Mesothelial cell of epicardium (in vitro differentiated cells): Measurements from ENCODE around the gene SLC2A5. TPM values are rescaled to one million over a fixed set of nuclear protein-coding genes. Genes with fewer than 3 reads are reported as not detected.
"Not testable (repeated sequence)": the region's sequence is repeated elsewhere in the genome, so short reads cannot be mapped to it uniquely, and the experiment has no call there.

ENCODE experiments used
- DNase-seq, 2 experiments: peaks; one replicate each; pipeline ENCODE4 v3.0.0; 2021; ENCODE audit warnings: low spot score in 2 of 2; ENCODE audit not compliant: unreplicated experiment in 2 of 2
- H3K27ac Mint-ChIP-seq: 2 replicates; pipeline ENCODE4 v1.8.0; 2021; ENCODE audit warnings: mixed read lengths
- H3K27me3 Mint-ChIP-seq: 2 replicates; pipeline ENCODE4 v1.8.0; 2021; ENCODE audit warnings: low read depth, mixed read lengths
- H3K36me3 Mint-ChIP-seq: 2 replicates; pipeline ENCODE4 v1.8.0; 2021; ENCODE audit warnings: mixed read lengths
- H3K4me1 Mint-ChIP-seq: 2 replicates; pipeline ENCODE4 v1.8.0; 2021; ENCODE audit warnings: mixed read lengths
- H3K4me3 Mint-ChIP-seq: 2 replicates; pipeline ENCODE4 v1.8.0; 2021; ENCODE audit warnings: mild to moderate bottlenecking, moderate library complexity, mixed read lengths
- H3K9me3 Mint-ChIP-seq: 2 replicates; pipeline ENCODE4 v1.8.0; 2021; ENCODE audit warnings: mixed read lengths
- CTCF ChIP-seq: fragments of 200-600 bp; sonication (generic); IDR thresholded peaks from one replicate; pipeline ENCODE4 v1.5.0; 2021; ENCODE audit warnings: antibody characterized with exemption; ENCODE audit not compliant: unreplicated experiment
- total RNA-seq: library from RNA; stranded (reverse); gene quantifications from 3 replicates; pipeline ENCODE4 v1.2.1, GENCODE V29; 2021

The SLC2A5 gene
- total RNA-seq, 1 donor from 2014 or later, result 0.13 TPM

- no peak for DNase-seq
- H3K9me3 Mint-ChIP-seq, result peaks cover 4% of the 10 kb centered on the region
- no peaks in the 10 kb centered on the region for H3K36me3 Mint-ChIP-seq
- H3K27me3 Mint-ChIP-seq, result peaks cover 2% of the 10 kb centered on the region
- peaks cover 3% of the 10 kb centered on the region for H3K4me1 Mint-ChIP-seq
- H3K27ac Mint-ChIP-seq, result no peak overlapping the region
- TF ChIP-seq CTCF, result no peak
- H3K4me3 Mint-ChIP-seq, result no peak overlapping the region
These were observed 40.3 kb downstream of the SLC2A5 start for GRCh38 chr1:9028921-9029705.

DNA sequence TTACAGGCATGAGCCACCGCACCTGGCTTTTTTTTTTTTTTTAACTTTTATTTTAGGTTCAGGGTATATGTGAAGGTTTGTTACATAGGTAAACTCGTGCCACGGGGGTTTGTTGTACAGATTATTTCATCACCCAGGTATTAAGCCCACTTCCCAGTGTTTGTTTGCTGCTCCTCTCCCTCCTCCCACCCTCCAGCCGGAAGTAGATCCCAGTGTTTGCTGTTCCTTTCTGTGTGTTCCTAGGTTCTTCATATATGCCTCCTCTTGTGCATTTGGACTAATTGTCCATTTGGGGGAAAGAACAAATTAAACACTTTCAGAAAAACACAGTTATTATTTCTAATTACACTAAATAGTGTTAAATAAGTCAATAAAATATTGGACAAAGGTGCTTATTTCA, 42.1 kb downstream of the SLC2A5 start:
- Mint-ChIP-seq H3K4me1 (peaks cover 2% of the 10 kb centered on the region), H3K36me3 (no peaks in the 10 kb centered on the region), H3K4me3 (no peak overlapping the region), H3K27me3 (no peaks in the 10 kb centered on the region), H3K27ac (no peak overlapping the region), H3K9me3 (peaks cover 4% of the 10 kb centered on the region)
- DNase-seq, result no peak
- no peak for TF ChIP-seq CTCF

DNA sequence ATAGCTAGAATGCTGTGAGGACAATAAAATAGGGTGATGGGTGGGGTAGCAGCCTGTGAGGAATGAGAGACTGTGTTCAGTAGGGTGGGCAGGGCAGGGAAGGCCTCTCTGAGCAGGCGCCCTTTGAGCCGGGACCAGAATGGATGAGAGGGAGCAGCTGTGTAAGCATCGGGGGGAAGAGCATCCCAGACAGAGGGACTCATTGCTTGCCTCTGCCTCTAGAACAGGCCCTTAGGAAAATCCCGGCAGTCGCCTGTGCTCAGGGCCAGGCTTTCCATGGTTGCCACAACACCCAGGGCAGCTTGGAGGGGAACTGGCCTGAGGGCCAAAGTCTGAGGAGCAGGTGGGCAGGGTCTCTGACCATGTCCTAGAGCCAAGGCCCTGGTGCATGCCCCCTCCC, 44.0 kb downstream of the SLC2A5 start:
- no peaks in the 10 kb centered on the region for H3K36me3 Mint-ChIP-seq
- H3K9me3 Mint-ChIP-seq, result no peaks in the 10 kb centered on the region
- no peak for TF ChIP-seq CTCF

GRCh38 chr1:9024837-9025236, 44.6 kb downstream of the SLC2A5 start:
- no peak for TF ChIP-seq CTCF
- Mint-ChIP-seq H3K27ac (no peak overlapping the region), H3K27me3 (no peaks in the 10 kb centered on the region), H3K9me3 (no peaks in the 10 kb centered on the region), H3K36me3 (no peaks in the 10 kb centered on the region), H3K4me1 (peaks cover 9% of the 10 kb centered on the region), H3K4me3 (no peak overlapping the region)
- DNase-seq, result no peak

More for the DNA sequence above, 44.0 kb downstream of the SLC2A5 start:
- no peak overlapping the region for H3K4me3 Mint-ChIP-seq
- no peaks in the 10 kb centered on the region for H3K27me3 Mint-ChIP-seq
- no peak for DNase-seq
- H3K4me1 Mint-ChIP-seq, result peaks cover 6% of the 10 kb centered on the region
- no peak overlapping the region for H3K27ac Mint-ChIP-seq

GRCh38 chr1:9022773-9023172, 46.7 kb downstream of the SLC2A5 start:
- H3K36me3 Mint-ChIP-seq, result no peaks in the 10 kb centered on the region
- H3K4me3 Mint-ChIP-seq, result no peak overlapping the region
- no peaks in the 10 kb centered on the region for H3K9me3 Mint-ChIP-seq
- H3K4me1 Mint-ChIP-seq, result peaks cover 27% of the 10 kb centered on the region
- H3K27ac Mint-ChIP-seq, result no peak overlapping the region
- TF ChIP-seq CTCF, result no peak
- peaks cover 1% of the 10 kb centered on the region for H3K27me3 Mint-ChIP-seq
- no peak for DNase-seq

DNA sequence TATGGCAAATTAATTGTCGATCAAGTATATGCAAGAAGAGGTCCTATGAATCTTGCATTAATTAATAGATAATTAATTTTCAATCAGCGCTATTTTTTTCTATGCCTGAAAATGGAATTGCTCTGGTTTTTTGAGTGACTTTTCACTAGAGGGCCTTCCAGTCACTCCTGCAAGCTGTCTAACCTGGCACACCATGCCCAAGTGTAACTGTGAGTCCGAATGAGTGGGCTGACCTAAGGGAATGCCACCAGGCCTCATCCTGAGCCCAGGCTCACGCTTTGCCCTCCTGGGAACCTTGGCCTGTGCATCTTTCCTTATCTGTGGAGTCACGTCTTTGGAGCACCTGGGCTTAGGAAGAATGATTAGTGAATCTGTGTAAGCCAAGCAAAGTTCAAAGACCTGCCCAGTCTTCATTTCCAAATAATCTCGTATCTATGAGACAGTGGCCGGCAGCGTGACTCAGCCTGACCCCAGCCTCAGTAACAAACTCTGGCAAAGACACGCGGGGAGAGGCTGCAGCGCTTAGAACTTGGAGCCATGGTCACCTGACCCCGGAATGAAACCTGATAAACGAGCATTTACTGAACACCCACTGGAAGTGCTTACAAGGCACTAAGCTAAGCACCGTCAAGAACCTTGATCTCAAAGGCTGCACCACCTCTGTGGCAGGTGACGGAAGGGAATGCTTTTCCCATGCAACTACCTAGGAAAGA, 47.3 kb downstream of the SLC2A5 start:
- not testable (repeated sequence) for H3K4me3 Mint-ChIP-seq, H3K27ac Mint-ChIP-seq, H3K36me3 Mint-ChIP-seq, DNase-seq, H3K27me3 Mint-ChIP-seq, H3K9me3 Mint-ChIP-seq
- H3K4me1 Mint-ChIP-seq, result peaks cover 30% of the 10 kb centered on the region
